Right lobe of liver (tissue), 6 donors: Measurements from ENCODE around the gene AKAP13. TPM values are rescaled to one million over a fixed set of nuclear protein-coding genes. Genes with fewer than 3 reads are reported as not detected.
A peak's percentile ranks its signal among the peaks of the same experiment; 100 is the strongest.

Experiments
- ATAC-seq, 4 donors: fragments of 200-7000 bp; cut with Tn5 transposase; one replicate each; pipeline ENCODE4 v1.9.1; 2020; ENCODE audit warnings: mild to moderate bottlenecking in 4 of 4, moderate library complexity in 4 of 4
- DNase-seq, 3 donors: peaks; one replicate each; pipeline ENCODE4 v3.0.0-alpha.2; 2020
- H3K27ac ChIP-seq, 3 donors: fragments of 200-600 bp; one replicate each; pipeline ENCODE4 v1.8.0; 2022
- H3K27me3 ChIP-seq, 2 donors: fragments of 200-600 bp; one replicate each; pipeline ENCODE4 v1.8.0; 2022
- H3K36me3 ChIP-seq, 4 donors: fragments of 200-600 bp; sonication (generic) in 1 of 4; one replicate each; pipeline versions ENCODE4 v1.5.1 to v1.8.0; 2017 to 2022; ENCODE audit warnings: control low read depth in 1 of 4
- H3K4me1 ChIP-seq, 4 donors: fragments of 200-600 bp; sonication (generic) in 1 of 4; one replicate each; pipeline versions ENCODE4 v1.5.1 to v1.8.0; 2017 to 2022; ENCODE audit warnings: control low read depth in 1 of 4
- H3K4me3 ChIP-seq, 3 donors: fragments of 200-600 bp; one replicate each; pipeline ENCODE4 v1.8.0; 2022
- H3K9me3 ChIP-seq, 4 donors: fragments of 200-600 bp; sonication (generic) in 1 of 4; one replicate each; pipeline versions ENCODE4 v1.5.1 to v1.8.0; 2017 to 2022; ENCODE audit warnings: control low read depth in 1 of 4
- POLR2A ChIP-seq: fragments of 450-650 bp; IDR thresholded peaks from one replicate; pipeline ENCODE4 v1.6.1; 2017; ENCODE audit warnings: antibody characterized with exemption, mild to moderate bottlenecking
- WGBS: methylation state at CpG from one replicate; pipeline ENCODE4 v1.1.6; 2018; ENCODE audit warnings: low coverage, low lambda C conversion rate; ENCODE audit not compliant: insufficient coverage; ENCODE audit errors: missing lambda C conversion rate; 5-methylcytosine and 5-hydroxymethylcytosine counted together
- intact Hi-C, 2 donors: fragments of 100-400 bp; cut with DNase I; formaldehyde crosslinking; loops; one replicate each; pipeline versions ENCODE4 v1.11.2 to v1.14.1; 2022
- total RNA-seq, 6 experiments: library from RNA; depleted of rRNA in 2 of 6; stranded (reverse); fragments of >200 nt in 2 of 6; fragmentation: NEBNext Ultra II Directional in 3 of 6; extraction: Animal tissue kit (Norgen Biotek cat#: 25700) in 3 of 6; gene quantifications; one replicate each; pipeline versions ENCODE4 v1.1.0 to v1.2.4, GENCODE V29; 2016 to 2023
- TF ChIP-seq, protein P1 (sequence below), 4 donors: fragments of 200-600 bp in 3 of 4; fragments of 450-650 bp in 1 of 4; IDR thresholded peaks; one replicate each; pipeline versions ENCODE4 v1.5.1 to v1.8.0; 2016 to 2022; ENCODE audit warnings: antibody characterized with exemption in 4 of 4, mild to moderate bottlenecking in 2 of 4
- donor health status: DM: no; HTN: yes; CAD: no.
- donor health status: DM: no; HTN: no; CAD: no.
- donor health status: DM: no; HTN: no; CAD: no.
- donor health status: DM: no; HTN: yes; CAD: no.
- donor health status: DM: no; HTN: yes; CAD: no.

Gene AKAP13
- total RNA-seq, 6 experiments from 2014 or later: 50.1 to 73.1 (median 63.9) TPM

GRCh38 chr15:85500729-85501128 lies 120.3 kb downstream of the AKAP13 start:
- H3K4me1 ChIP-seq: peaks cover 0 to 11% (median 0%) of the 10 kb centered on the region in 4 donors
- H3K9me3 ChIP-seq: no peaks in the 10 kb centered on the region
- no peak overlapping the region for H3K27ac ChIP-seq
- DNase-seq: no peak
- intact Hi-C loops: loop anchor here in 1 of 2 donors (10.0 kb wide), 1 partner anchor 206 kb away; no protein-coding TSS in a partner anchor
- ATAC-seq: peak in 3 of 4 donors; percentile 13 to 52 (median 38)
- TF ChIP-seq POLR2A: no peak
- TF ChIP-seq, protein P1, sequence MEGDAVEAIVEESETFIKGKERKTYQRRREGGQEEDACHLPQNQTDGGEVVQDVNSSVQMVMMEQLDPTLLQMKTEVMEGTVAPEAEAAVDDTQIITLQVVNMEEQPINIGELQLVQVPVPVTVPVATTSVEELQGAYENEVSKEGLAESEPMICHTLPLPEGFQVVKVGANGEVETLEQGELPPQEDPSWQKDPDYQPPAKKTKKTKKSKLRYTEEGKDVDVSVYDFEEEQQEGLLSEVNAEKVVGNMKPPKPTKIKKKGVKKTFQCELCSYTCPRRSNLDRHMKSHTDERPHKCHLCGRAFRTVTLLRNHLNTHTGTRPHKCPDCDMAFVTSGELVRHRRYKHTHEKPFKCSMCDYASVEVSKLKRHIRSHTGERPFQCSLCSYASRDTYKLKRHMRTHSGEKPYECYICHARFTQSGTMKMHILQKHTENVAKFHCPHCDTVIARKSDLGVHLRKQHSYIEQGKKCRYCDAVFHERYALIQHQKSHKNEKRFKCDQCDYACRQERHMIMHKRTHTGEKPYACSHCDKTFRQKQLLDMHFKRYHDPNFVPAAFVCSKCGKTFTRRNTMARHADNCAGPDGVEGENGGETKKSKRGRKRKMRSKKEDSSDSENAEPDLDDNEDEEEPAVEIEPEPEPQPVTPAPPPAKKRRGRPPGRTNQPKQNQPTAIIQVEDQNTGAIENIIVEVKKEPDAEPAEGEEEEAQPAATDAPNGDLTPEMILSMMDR (IDR thresholded peaks at IDR 0.05): no peak
- WGBS: 59% methylated on average over 4 of the region's 4 CpGs
- H3K36me3 ChIP-seq: no peaks in the 10 kb centered on the region
- no peaks in the 10 kb centered on the region for H3K27me3 ChIP-seq
- no peak overlapping the region for H3K4me3 ChIP-seq

GRCh38 chr15:85501574-85501973 lies 121.2 kb downstream of the AKAP13 start:
- TF ChIP-seq, protein P1 (IDR thresholded peaks at IDR 0.05): no peak
- TF ChIP-seq POLR2A: no peak
- Histone ChIP-seq H3K9me3 (no peaks in the 10 kb centered on the region), H3K36me3 (no peaks in the 10 kb centered on the region), H3K4me1 (peaks cover 0 to 5% (median 0%) of the 10 kb centered on the region in 4 donors), H3K4me3 (no peak overlapping the region), H3K27ac (no peak overlapping the region), H3K27me3 (no peaks in the 10 kb centered on the region)
- 79% methylated on average over 2 of the region's 2 CpGs for WGBS
- ATAC-seq (no peak), DNase-seq (no peak)
- intact Hi-C loops: loop anchor here in 1 of 2 donors (10.0 kb wide), 1 partner anchor 207 kb away; no protein-coding TSS in a partner anchor

DNA sequence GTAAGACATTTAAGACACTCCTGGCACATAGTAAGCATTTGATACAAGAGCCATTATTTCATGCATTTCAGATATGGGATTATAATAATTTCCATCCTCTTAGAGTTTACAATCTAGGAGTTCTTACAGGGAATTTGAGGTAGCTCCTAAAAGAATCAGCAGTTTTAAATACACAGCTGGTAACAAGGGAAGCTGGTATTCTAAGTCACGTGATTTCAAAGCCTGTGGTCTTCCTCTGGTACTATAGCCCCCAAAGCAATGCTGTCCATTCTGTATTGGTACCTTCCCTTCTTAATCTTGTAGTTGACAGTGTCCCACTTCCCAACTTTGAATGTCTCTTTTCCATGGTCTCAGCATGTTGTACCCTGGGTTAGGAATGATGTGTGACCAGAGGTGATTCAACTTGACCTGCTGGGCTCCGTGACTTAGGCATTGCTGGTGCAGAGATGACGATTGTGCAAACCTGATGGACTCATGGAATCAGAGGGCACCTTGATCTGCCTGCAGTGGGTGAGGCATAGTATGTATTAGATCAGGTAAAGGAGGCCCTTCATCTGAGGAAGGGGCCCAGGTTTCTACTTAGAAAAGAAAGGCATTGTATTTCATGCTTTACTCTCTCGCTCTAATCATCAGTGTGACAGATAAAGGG lies 122.9 kb downstream of the AKAP13 start:
- TF ChIP-seq, protein P1 (IDR thresholded peaks at IDR 0.05): no peak
- TF ChIP-seq POLR2A: no peak
- DNase-seq: peak in 1 of 3 donors; percentile 52
- no peak overlapping the region for H3K4me3 ChIP-seq
- ATAC-seq: peak; percentile 31 to 85 (median 60)
- 47% methylated on average over 3 of the region's 4 CpGs for WGBS
- H3K27me3 ChIP-seq: no peaks in the 10 kb centered on the region
- H3K36me3 ChIP-seq: no peaks in the 10 kb centered on the region
- peaks cover 0 to 3% (median 0%) of the 10 kb centered on the region in 4 donors for H3K4me1 ChIP-seq
- H3K9me3 ChIP-seq: no peaks in the 10 kb centered on the region
- no peak overlapping the region for H3K27ac ChIP-seq
- intact Hi-C loops: loop anchor here in 1 of 2 donors (10.0 kb wide), 1 partner anchor 208 kb away; no protein-coding TSS in a partner anchor

DNA sequence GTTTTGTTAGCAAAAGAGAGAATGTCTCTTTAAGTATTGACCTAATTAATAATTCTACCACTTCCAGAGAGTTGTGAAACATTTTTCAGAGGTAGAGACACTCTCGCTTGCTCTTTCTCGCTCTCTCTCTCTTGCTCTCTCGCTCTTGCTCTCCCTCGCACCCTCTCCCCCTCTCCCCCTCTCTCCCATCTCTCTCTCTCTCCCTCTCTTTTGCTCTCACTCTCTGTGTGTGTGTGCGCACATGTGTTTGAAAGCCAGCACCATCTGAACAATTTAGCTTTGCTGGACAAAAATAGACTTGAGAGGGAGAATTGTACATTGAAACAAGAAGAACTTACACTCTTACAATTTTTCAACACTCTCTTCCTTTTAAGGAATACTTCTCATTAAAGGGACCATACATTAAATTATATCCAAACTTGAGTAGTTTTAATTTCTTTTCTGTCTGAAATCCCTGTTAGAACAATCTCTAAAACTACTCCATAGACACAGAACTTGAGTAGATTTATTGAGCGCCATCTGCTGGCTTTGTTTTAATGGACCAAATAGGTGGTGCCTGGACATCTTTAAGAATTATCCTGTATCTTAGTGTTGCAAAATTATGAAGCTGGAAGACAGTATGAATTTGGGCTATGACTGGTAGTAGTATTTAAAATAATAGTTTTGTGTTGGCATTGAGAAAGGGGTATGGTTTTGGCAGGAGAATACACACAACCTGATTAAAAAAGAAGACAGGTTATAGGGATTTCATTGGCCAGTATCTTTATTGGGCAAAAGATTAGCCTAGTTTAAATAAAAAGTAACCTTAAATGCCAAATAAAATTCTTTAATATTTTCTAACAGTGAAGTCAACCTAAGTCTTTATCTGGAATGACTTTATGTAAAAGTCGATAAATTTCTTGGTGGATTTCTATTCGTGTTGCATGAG lies 124.6 kb downstream of the AKAP13 start:
- intact Hi-C loops: loop anchor here in 1 of 2 donors (10.0 kb wide), 1 partner anchor 210 kb away; no protein-coding TSS in a partner anchor
- TF ChIP-seq, protein P1 (IDR thresholded peaks at IDR 0.05): peak; percentile 54 to 66 (median 61)
- TF ChIP-seq POLR2A: no peak
- Histone ChIP-seq H3K36me3 (no peaks in the 10 kb centered on the region), H3K27ac (no peak overlapping the region), H3K9me3 (no peaks in the 10 kb centered on the region), H3K27me3 (no peaks in the 10 kb centered on the region), H3K4me3 (no peak overlapping the region), H3K4me1 (peaks cover 0 to 3% (median 0%) of the 10 kb centered on the region in 4 donors)
- no peak for DNase-seq
- 49% methylated on average over 8 of the region's 8 CpGs for WGBS
- ATAC-seq: peak; percentile 64 to 75 (median 71)
